Activated naive CD8-positive, alpha-beta T cell treated with anti-CD3 and anti-CD28 coated beads, Interleukin-2, amount 10 ng/mL, durations not matched to agents 7 days and 5 days (primary cell): ENCODE data around the gene CPNE4. TPM values are rescaled to one million over a fixed set of nuclear protein-coding genes. Genes with fewer than 3 reads are reported as not detected.
"Not testable (repeated sequence)": the region's sequence is repeated elsewhere in the genome, so short reads cannot be mapped to it uniquely, and the experiment has no call there.

ENCODE experiments used
- ATAC-seq: fragments of 150-1000 bp; cut with Tn5 transposase; one replicate; pipeline ENCODE4 v1.10.0; 2021; ENCODE audit warnings: low read depth, moderate library complexity
- POLR2A ChIA-PET: fragments of 350-600 bp; sonication (Branson Sonifier 250); formaldehyde crosslinking; loops from one replicate; lab custom pipeline; 2021; ENCODE audit warnings: antibody characterized with exemption; lab: Charles Lee
- DNase-seq: peaks from one replicate; pipeline ENCODE4 v3.0.0; 2021
- H3K27ac Mint-ChIP-seq: one replicate; pipeline ENCODE4 v1.8.0; 2022; ENCODE audit warnings: mild to moderate bottlenecking, mixed read lengths
- H3K27me3 Mint-ChIP-seq: one replicate; pipeline ENCODE4 v1.8.0; 2022; ENCODE audit warnings: mild to moderate bottlenecking, moderate library complexity, mixed read lengths
- H3K36me3 Mint-ChIP-seq: one replicate; pipeline ENCODE4 v1.8.0; 2021; ENCODE audit warnings: mild to moderate bottlenecking, mixed read lengths
- H3K4me1 Mint-ChIP-seq: one replicate; pipeline ENCODE4 v1.8.0; 2021; ENCODE audit warnings: mixed read lengths
- H3K4me3 Mint-ChIP-seq: one replicate; pipeline ENCODE4 v1.8.0; 2022; ENCODE audit warnings: mild to moderate bottlenecking, moderate library complexity, mixed read lengths
- H3K9me3 Mint-ChIP-seq: one replicate; pipeline ENCODE4 v1.8.0; 2021; ENCODE audit warnings: mixed read lengths
- total RNA-seq, 2 experiments: library from RNA; stranded (reverse); gene quantifications; one replicate each; pipeline ENCODE4 v1.2.3, GENCODE V29; 2021

Gene CPNE4
- total RNA-seq, 2 experiments from 2014 or later = not detected

DNA sequence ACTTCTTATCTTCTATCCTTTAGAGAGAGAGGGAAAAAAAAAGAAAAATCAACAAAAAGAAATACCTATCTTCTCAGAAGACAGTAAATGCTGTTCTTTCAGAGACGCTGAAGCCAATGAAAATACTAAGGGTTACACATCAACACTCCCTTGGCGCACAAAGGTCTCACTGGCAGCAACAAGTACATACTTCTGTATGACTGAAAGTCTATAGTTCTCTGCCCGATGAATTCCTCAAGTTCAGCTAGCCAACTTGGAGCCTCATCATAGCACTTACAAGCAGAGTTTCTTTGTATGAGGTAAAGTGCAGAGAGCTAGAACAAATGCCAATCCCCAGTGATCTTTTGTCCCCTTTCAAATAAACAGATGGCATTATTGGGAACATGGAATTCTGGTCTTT lies 62.7 kb downstream of the CPNE4 start:
- Mint-ChIP-seq H3K36me3 (no peaks in the 10 kb centered on the region), H3K27me3 (no peaks in the 10 kb centered on the region), H3K4me1 (no peaks in the 10 kb centered on the region), H3K27ac (no peak overlapping the region), H3K4me3 (no peak overlapping the region), H3K9me3 (no peaks in the 10 kb centered on the region)
- POLR2A ChIA-PET = no interaction called here
- DNase-seq = no peak
- ATAC-seq = no peak

DNA sequence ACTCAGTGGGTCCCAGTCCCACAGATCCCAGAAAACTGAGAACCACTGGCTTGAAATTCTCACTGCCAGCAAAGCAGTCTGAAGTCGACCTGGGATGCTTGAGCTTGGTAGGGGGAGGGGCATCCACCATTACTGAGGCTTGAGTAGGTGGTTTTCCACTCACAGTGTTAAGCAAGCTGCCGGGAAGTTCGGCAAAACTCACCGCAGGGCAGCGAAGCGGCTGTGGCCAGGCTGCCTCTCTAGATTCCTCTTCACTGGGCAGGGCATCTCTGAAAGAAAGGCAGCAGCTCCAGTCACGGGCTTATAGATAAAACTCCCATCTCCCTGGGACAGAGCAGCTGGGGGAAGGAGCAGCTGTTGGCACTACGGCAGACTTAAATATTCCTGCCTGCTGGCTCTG lies 71.4 kb downstream of the CPNE4 start:
- H3K4me3 Mint-ChIP-seq, ATAC-seq, H3K36me3 Mint-ChIP-seq, H3K4me1 Mint-ChIP-seq, H3K27ac Mint-ChIP-seq, H3K27me3 Mint-ChIP-seq, DNase-seq, POLR2A ChIA-PET: not testable (repeated sequence)
- H3K9me3 Mint-ChIP-seq = peaks cover 12% of the 10 kb centered on the region

DNA sequence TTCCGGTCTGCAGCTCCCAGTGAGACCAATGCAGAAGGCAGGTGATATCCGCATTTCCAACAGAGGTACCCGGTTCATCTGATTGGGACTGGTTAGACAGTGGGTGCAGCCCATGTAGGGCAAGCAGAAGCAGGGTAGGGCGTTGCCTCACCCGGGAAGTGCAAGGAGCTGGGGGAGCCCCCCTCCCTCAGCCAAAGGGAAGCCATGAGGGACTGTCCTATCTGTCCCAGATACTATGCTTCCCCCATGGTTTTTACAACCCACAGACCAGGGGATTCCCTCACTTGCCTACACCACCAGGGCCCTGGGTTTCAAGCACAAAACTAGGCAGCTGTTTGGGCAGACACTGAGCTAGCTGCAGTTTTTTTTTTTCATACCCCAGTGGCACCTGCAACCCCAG lies 71.8 kb downstream of the CPNE4 start:
- H3K4me3 Mint-ChIP-seq = no peak overlapping the region
- no peaks in the 10 kb centered on the region for H3K36me3 Mint-ChIP-seq
- no peaks in the 10 kb centered on the region for H3K27me3 Mint-ChIP-seq
- H3K4me1 Mint-ChIP-seq = no peaks in the 10 kb centered on the region
- H3K27ac Mint-ChIP-seq = no peak overlapping the region
- POLR2A ChIA-PET = no interaction called here
- no peak for ATAC-seq
- H3K9me3 Mint-ChIP-seq = peaks cover 12% of the 10 kb centered on the region
- no peak for DNase-seq

DNA sequence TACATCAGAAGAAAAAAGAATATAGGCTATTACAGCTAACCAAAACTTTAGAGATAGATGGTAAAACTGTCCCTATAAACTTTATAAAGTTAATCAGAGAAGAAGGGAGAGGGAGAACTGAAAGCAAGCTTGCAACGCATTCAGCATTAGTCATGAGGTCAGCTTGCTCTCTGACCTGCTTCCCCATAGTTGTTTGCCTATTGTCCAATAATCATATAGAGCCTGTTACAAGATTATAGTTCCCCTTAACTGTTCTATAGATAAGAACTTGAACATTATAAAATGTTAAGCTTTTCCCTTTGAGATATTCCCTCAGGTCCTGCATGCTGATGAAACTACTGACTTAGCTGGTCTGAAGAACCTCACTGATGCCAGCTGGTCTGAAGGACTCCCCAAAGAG lies 74.5 kb downstream of the CPNE4 start:
- POLR2A ChIA-PET = no interaction called here
- Mint-ChIP-seq H3K36me3 (no peaks in the 10 kb centered on the region), H3K4me1 (no peaks in the 10 kb centered on the region), H3K4me3 (no peak overlapping the region), H3K27ac (no peak overlapping the region), H3K9me3 (peaks cover 5% of the 10 kb centered on the region), H3K27me3 (no peaks in the 10 kb centered on the region)
- DNase-seq = no peak
- ATAC-seq = no peak

DNA sequence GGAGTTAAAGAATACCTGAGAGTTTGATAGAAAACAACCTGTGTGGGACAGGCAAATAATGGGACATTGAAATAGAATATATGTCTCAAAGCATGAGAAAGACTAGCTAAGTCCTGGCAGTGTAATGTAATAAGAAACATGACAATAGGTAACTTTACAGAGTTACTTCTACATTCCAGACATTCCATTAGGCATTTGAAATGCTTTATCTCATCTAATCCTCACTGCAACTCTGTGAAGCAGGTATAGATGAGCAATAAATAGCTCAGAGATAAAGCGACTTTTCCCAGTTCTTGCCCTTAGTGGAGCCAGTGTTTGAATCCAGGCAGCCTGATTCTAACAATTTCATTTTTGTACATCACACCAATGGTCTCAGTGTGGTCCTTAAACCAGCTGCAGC lies 76.8 kb downstream of the CPNE4 start:
- POLR2A ChIA-PET = no interaction called here
- ATAC-seq (no peak), DNase-seq (no peak)
- no peak overlapping the region for H3K27ac Mint-ChIP-seq
- H3K27me3 Mint-ChIP-seq = no peaks in the 10 kb centered on the region
- no peaks in the 10 kb centered on the region for H3K36me3 Mint-ChIP-seq
- no peaks in the 10 kb centered on the region for H3K4me1 Mint-ChIP-seq
- no peak overlapping the region for H3K4me3 Mint-ChIP-seq
- H3K9me3 Mint-ChIP-seq = no peaks in the 10 kb centered on the region

DNA sequence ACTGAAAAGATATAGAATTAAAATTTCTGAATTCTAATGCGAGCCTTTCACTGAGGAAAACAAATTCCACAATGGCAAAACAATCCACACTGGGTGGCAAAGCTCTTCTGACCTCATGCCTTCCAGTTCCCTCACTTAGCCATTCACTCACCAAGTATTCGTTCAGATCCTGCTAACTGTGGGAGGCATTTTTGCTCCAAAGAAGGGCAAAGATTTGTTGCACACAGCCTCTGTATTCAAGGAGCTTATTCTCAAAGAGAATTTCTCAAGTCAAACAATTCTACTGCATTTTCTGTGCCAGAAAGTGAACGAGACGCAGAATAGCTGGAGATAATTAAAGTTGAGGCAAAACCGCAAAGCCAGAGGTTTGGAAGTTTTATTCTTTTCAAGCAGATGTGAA lies 77.3 kb downstream of the CPNE4 start:
- ATAC-seq (no peak), DNase-seq (no peak)
- Mint-ChIP-seq H3K9me3 (no peaks in the 10 kb centered on the region), H3K36me3 (no peaks in the 10 kb centered on the region), H3K4me3 (no peak overlapping the region), H3K27ac (no peak overlapping the region), H3K27me3 (no peaks in the 10 kb centered on the region), H3K4me1 (no peaks in the 10 kb centered on the region)
- POLR2A ChIA-PET = no interaction called here

DNA sequence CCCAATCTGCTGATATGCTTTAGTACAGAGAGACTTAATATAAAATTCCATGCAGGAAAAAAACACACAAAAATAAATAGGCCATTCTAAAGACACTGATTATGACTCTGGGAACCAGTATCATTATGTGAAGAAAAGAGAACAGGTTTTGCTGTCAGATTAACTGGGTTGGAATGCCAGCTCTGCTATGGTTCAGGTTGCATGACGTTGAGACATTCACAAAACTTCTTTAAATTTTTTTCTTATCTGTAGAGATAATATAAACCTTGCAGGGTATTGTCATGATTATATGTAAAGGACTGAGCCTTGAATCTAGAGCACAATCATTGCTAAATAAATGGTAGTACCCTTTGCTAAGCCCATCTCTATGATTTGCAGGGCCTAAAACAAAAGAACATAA lies 86.0 kb downstream of the CPNE4 start:
- POLR2A ChIA-PET = no interaction called here
- Mint-ChIP-seq H3K27me3 (no peaks in the 10 kb centered on the region), H3K4me3 (no peak overlapping the region), H3K4me1 (no peaks in the 10 kb centered on the region), H3K9me3 (no peaks in the 10 kb centered on the region), H3K27ac (no peak overlapping the region), H3K36me3 (no peaks in the 10 kb centered on the region)
- ATAC-seq = no peak
- no peak for DNase-seq

DNA sequence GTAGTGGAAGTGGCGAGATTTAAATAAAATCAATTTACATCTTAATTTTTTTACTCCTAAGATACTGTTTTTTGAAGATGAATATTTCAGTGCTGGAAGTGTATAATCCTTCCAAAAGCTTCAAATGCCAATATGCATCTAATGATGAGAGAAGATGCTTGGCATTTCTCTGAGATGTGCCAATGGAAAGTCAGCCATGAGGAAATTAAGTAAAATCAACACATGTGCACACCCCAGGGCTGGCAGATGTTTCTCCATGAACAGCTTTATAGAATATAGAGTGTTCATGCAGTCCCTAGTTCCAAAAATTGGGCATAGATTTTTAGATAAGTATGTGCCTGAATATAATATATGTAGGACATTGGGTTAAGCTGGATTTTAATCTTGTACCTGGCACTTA lies 90.1 kb downstream of the CPNE4 start:
- H3K4me1 Mint-ChIP-seq = no peaks in the 10 kb centered on the region
- POLR2A ChIA-PET = no interaction called here
- H3K27ac Mint-ChIP-seq = no peak overlapping the region
- H3K36me3 Mint-ChIP-seq = no peaks in the 10 kb centered on the region
- no peaks in the 10 kb centered on the region for H3K27me3 Mint-ChIP-seq
- H3K9me3 Mint-ChIP-seq = no peaks in the 10 kb centered on the region
- H3K4me3 Mint-ChIP-seq = no peak overlapping the region
- no peak for DNase-seq
- no peak for ATAC-seq

DNA sequence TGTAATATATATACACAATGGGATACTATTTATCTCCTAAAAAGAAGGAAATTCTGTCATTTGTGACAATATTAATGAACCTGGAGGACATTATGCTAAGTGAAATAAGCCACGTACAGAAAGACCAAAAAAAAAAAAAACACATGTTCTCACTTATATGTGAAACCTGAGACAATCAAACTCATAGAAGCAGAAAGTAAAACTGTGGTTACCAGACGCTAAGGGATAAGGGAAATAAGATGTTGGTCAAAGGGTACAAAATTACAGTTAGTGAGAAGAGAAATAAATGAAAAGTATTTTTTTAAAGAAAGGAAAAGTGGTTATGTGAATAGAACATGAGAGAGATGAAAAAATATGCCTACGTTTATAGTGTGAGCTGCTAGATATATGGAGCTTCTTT lies 101.1 kb downstream of the CPNE4 start:
- no peak for DNase-seq
- Mint-ChIP-seq H3K4me1 (no peaks in the 10 kb centered on the region), H3K4me3 (no peak overlapping the region), H3K36me3 (no peaks in the 10 kb centered on the region), H3K27ac (no peak overlapping the region), H3K9me3 (no peaks in the 10 kb centered on the region), H3K27me3 (peaks cover 2% of the 10 kb centered on the region)
- POLR2A ChIA-PET = no interaction called here
- no peak for ATAC-seq

DNA sequence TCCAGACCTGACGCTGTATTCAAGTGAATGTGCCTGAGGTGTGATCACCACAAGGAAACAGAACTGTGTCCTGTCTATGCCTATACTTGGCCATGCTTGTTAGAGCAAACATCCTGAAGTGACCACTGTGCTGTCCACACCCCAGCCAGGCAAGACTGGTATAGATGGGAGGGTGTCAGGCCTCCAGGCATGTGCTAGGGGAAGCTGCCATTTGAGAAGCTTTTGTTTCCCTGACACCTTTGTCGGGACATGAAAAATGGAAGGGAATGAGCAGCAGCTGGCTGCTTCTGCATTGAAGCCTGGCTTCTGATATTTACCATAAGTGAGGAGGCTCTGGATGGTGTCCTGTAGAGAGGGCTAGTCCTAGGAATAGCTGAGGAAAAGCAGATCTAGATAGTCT lies 106.2 kb downstream of the CPNE4 start:
- Mint-ChIP-seq H3K9me3 (no peaks in the 10 kb centered on the region), H3K27ac (no peak overlapping the region), H3K4me1 (no peaks in the 10 kb centered on the region), H3K36me3 (no peaks in the 10 kb centered on the region), H3K27me3 (no peaks in the 10 kb centered on the region), H3K4me3 (no peak overlapping the region)
- DNase-seq (no peak), ATAC-seq (no peak)
- POLR2A ChIA-PET = no interaction called here

DNA sequence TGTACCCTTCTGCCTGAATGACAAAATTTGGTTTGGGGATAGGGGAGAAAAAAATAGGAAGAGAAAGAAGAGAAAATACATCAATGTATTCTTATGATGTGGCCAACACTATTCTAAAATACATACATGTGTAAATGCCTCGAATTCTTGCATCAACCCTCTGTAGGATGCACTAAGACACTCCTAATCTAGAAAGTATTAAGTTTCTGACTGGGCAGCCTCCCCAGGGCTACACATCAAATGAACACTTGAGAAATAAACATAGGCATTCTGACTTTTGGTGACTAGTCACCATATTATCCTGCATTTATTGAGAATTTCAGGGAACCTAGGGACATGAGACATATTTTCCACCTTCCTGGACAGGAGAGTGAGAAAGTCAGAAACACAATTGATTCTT lies 109.2 kb downstream of the CPNE4 start:
- Mint-ChIP-seq H3K27ac (no peak overlapping the region), H3K27me3 (no peaks in the 10 kb centered on the region), H3K4me3 (no peak overlapping the region), H3K9me3 (peaks cover 1% of the 10 kb centered on the region), H3K4me1 (no peaks in the 10 kb centered on the region), H3K36me3 (no peaks in the 10 kb centered on the region)
- POLR2A ChIA-PET = no interaction called here
- ATAC-seq = no peak
- DNase-seq = no peak

DNA sequence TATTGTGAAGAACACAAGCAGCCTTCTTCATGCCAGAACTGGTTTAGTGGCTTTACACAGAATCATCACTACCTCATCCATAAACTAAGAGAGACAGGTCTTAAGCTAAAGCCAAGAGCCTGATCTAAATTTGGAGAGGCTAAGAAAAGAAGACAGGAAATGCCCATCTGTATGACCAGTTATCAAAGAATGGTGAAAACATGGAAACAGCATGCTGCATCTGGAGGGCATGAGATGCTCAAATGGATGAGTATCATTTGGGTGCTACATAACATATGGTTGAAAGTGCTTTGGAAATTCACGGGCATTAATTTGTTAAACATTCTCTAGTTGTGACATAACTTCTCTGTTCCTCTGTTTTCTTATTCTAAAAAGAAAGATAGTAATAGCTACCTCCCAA lies 112.5 kb downstream of the CPNE4 start:
- Mint-ChIP-seq H3K9me3 (peaks cover 1% of the 10 kb centered on the region), H3K4me3 (no peak overlapping the region), H3K36me3 (no peaks in the 10 kb centered on the region), H3K4me1 (no peaks in the 10 kb centered on the region), H3K27ac (no peak overlapping the region), H3K27me3 (peaks cover 3% of the 10 kb centered on the region)
- POLR2A ChIA-PET = no interaction called here
- ATAC-seq = no peak
- DNase-seq = no peak

DNA sequence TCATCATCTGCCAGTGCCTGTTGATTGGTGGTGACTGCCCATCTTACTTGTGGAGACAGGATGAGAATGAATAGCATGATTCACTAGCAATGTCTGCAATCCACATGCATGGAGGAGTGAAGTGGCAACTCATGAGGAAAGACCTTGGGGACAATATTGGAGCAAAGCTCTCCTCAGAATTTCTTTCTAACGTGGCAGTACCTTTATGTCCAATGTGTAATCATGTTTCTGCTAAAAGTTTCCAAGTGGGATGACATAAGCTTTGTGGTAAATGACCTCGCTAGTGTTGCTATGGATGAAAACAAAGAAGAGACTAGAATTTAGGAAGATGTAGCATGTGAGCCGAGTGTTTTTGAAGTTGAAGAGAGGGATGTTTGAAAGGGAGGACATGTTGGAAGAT lies 117.8 kb downstream of the CPNE4 start:
- Mint-ChIP-seq H3K27me3 (peaks cover 3% of the 10 kb centered on the region), H3K36me3 (no peaks in the 10 kb centered on the region), H3K4me1 (no peaks in the 10 kb centered on the region), H3K4me3 (no peak overlapping the region), H3K9me3 (peaks cover 1% of the 10 kb centered on the region), H3K27ac (no peak overlapping the region)
- DNase-seq (no peak), ATAC-seq (no peak)
- POLR2A ChIA-PET = no interaction called here

DNA sequence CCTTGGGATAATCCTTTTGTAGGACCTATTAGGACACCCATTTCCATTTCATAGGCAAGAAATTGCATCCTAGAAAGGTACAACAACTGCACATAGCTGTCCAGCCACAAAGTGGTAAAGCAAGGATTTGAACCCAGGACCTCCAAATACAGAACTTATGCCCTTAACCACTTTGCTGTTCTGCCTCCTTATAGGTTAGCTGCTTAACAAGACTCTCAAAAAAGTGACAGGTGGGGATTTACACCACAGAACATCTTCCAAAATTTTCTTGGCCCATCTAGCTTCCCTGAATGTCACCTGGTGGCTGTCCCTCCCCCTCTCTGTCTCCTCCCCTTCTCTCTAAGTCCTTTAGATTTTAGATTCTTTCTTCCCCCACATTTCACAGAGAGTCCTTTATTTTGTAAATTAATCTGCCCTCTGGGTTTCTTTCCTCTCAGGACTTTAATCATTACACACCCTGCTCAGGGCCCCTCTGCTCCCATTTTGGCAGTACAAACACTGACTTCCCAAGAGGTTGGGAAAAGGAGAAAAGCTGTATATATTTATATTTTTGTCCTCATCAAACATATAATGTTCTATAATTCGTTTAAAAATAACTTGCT lies 120.6 kb downstream of the CPNE4 start:
- DNase-seq (no peak), ATAC-seq (no peak)
- POLR2A ChIA-PET = no interaction called here
- Mint-ChIP-seq H3K9me3 (no peaks in the 10 kb centered on the region), H3K4me1 (no peaks in the 10 kb centered on the region), H3K4me3 (no peak overlapping the region), H3K27me3 (peaks cover 3% of the 10 kb centered on the region), H3K27ac (no peak overlapping the region), H3K36me3 (no peaks in the 10 kb centered on the region)

DNA sequence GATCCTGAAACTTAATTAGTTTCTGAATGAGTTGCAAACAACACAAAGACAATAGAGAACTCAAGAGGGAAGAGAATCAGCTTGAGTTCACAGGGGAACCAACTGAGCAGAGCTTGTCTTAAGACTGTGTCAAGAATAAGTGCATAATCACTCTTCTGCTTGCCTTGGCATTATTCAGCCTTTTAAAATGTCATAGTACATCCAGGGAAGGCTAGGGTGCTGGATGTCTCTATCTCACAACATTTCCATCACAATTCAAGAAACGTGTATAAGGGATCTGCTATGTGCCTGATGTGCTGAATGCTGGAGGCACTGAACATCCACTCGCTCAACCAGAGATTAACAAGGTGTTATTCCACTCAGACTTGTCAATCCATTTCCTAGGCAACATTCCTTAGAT lies 122.6 kb downstream of the CPNE4 start:
- Mint-ChIP-seq H3K4me3 (no peak overlapping the region), H3K4me1 (no peaks in the 10 kb centered on the region), H3K9me3 (peaks cover 1% of the 10 kb centered on the region), H3K27ac (no peak overlapping the region), H3K27me3 (no peaks in the 10 kb centered on the region), H3K36me3 (no peaks in the 10 kb centered on the region)
- POLR2A ChIA-PET = no interaction called here
- ATAC-seq = no peak
- no peak for DNase-seq
